GM21360 (cell line): ENCODE results near the gene SMR3B.
A peak's percentile ranks its signal among the peaks of the same experiment; 100 is the strongest.

Source experiments
- ATAC-seq: cut with Tn5 transposase; IDR thresholded peaks from one replicate; pipeline ENCODE4 v1.9.1; 2021; ENCODE audit warnings: mild to moderate bottlenecking, moderate library complexity; ENCODE audit not compliant: unreplicated experiment

Gene SMR3B

DNA sequence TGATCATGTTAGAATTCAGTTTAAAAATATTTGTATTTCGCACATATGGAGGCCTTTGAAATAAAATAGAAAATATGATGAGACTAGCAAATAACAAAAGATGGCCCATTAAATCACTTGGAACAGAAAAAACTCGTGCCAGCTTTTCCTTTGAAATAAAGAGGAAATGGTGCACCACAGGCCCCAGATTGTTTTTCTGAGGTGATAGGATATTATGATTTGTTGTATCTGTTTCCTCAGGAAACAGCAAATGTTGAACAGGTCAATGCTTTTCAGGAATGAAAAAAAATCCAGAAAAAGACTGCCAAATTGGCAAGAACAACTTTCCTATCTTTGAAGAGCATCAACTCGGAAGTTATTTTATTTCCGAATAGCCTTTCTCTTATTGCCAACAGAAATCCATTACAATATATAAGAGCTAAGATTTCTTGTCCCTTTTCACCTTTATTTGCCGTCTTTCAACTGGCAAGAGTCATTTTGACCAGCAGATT is at the start of gene SMR3B:
TSS of gene SMR3B (plus strand) at position 441 of the 491 bp plus-strand sequence. CDS start 1,380 bp downstream, outside the sequence.
- no peak for ATAC-seq

DNA sequence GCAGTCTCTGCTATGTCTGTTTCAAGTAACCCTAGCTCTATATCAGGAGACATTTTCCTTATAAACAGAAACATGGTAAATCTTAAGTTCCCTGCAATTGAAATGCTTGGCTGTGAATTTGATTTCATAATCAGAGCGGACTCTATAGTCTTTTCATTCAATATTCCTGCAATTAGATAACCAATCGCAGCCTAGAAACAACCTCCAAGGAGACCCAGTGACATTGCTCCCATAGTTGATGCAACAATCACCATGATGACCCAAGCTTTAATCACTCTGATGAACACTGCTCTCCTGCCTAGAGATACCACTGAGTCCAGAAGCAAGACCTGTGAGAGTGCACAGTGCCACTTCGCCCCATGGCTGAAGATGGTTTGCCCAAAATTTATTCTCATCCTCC is 48.2 kb upstream of the SMR3B start, which contains the start of gene CABS1:
TSS of gene CABS1 (plus strand) at position 301 of the 400 bp plus-strand sequence. CDS start at position 360, 59 bp downstream.
- no peak for ATAC-seq

DNA sequence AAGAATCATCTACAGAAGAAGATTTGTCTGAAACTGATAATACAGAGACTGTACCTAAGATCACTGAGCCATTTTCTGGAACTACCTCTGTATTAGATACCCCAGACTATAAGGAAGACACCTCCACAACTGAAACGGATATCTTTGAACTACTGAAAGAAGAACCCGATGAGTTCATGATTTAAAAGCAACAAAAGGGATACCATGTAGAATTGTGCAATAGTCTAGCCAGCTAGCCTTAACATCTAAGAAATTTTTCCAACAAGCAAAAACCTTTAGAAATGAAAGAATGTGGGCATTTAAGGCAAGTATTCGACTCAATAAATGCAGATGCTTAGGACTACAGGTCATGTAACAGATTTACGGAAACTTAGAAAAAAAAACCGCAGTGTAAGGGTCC is 46.9 kb upstream of the SMR3B start:
- no peak for ATAC-seq

DNA sequence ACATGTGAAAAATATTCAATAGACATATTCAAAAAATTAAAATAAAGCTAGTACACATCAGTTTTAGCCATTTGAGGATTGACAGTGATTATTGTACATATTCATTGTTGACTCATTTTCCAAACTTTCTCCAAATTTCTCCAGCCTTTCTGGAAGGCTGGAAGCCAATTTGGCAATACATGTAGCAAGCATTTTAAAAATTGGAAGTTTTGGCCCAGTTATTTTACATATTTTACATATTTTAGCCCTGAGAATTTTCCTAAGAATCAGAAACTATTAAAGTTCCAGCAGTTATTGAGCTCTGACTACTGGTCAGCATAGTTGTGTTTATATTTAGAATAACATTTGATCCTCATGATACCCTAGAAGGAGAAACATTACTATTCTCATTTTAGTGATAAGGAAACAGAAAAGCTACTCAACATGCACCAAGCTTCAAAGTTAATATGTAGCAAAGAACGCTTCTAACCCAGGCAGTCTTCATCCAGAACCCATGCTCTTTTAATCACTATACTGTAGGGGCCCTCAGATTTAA is 45.0 kb upstream of the SMR3B start:
- no peak for ATAC-seq

DNA sequence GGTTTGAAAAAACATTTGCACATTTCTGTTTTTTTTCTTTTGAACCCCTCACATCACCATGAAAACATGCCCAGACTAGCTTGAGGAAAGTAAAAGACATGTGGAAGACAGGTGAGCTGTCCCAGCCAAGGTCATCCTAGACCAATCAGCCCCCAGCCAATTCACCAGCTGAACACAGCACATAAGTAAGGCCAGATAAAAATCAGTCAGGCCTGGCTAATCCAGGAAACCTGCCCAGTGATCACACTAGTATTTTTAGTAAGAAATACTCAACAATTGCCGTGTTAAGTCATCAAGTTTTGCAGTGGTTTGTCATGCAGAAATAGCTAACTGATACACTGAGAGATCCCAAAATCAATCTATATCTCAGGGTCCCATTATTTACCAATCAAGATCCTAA is 26.7 kb upstream of the SMR3B start:
- no peak for ATAC-seq

DNA sequence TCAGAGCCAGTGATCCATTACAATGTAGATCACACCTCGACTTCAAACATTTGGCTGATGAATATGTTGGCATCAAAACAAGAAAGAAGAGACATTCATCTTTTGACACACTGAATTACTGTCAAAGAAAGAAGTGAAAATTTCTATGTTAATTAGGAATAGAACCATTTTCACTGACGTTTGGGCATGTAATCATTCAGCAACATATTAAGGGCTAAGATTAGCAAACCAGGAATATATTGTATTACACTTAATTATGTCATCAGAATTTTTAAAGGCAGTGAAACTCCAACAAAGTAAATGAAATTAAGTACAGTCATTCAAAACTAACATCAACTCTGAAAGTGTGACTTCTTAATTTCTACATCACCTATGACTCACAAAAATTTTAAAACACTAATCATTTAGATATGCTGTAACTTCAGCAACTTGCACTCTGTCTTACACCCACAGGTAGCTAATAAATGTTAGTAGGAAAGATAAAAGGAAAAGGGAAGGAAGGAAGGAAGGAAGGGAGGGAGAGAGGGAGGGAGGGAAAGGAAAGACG is 23.7 kb upstream of the SMR3B start:
- no peak for ATAC-seq

DNA sequence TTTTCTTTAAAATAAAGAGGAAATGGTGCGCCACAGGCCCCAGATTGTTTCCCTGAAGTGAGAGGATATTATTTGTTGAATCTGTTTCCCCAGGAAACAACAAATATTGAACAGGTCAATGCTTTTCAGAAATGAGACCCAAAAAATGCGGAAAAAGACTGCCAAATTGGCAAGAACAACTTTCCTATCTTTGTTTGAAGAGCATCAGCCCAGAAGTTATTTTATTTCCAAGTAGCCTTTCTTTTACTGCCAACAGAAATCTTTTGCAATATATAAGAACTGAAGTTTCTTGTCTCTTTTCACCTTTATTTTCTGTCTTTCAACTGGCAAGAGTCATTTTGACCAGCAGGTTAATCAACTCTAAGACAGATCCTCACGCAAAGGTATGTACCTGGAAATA is 22.5 kb upstream of the SMR3B start, which contains the start of gene SMR3A:
TSS of gene SMR3A (plus strand) at position 301 of the 400 bp plus-strand sequence. CDS start 1,356 bp downstream, outside the sequence.
- ATAC-seq: no peak

DNA sequence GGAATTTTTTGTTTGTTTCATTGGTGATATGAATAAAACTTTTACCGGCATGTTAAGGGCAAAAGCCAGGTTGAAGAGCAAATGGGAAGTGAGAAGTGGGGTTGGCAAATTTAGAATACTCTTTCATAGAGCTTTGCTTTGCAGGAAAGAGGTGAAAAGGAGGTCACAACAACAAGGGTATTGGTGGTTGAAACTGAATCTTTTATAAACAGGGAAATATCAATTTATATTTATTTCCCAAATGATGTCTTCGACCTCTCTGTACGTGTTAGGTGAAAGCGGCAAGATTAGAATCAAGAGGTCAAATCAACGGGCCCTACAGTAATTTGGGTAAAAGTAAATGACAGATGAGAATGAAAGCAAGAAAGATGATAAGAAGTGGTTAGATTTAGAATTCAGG is 18.9 kb upstream of the SMR3B start:
- ATAC-seq: peak; percentile 52

DNA sequence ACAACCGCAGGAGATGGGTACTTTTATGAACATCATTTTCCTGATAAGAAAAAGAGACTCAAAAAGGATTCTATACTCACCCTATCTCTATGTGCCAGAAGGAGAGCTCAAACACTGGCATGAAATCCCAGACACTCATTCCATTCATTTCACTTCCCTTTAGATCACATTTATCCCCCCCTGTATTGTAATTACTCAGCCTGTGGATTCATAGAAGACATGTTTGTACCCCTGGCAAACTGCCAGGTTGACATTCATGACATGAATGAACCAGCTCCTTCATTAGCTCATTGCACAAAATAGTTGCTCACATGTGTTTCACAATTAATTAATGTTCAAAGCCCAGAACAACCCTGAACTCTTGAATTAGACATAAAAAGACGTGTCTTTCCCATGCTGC is 17.5 kb upstream of the SMR3B start:
- no peak for ATAC-seq

DNA sequence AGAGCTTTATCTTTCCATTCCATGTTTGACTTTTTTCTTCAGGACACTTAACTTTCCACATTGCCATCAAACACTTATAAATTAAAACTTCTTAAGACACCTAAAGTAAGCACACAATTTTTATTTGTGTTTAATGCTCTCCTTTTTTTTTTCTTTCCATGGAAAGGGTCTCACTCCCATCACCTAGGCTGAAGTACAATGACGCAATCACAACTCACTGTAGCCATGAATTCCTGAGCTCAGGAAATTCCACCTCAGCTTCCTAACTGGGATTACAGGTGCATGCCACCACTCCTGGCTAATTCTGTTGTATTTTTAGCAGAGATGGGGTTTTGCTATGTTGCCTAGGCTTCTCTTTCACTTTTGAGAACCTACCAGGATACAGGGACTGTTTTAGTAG is 15.1 kb upstream of the SMR3B start:
- ATAC-seq: no peak

DNA sequence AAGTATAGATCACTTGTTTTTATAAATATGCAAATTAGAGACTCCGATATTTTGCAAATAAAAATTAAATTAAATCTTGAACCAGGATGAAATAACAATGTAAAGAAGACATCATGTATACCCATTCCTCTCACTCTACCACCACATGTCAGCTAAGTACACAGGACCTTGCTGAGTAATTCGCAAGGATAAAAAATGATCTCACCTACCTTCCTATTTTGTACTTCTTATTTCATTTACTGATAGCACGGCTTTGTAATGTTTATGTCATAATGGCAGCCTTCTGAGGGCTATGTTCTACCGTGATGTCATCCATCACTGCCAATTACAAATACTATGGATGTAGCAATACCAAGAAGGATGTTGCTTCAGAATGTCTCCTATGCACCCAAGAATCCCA is 10.9 kb upstream of the SMR3B start:
- no peak for ATAC-seq

DNA sequence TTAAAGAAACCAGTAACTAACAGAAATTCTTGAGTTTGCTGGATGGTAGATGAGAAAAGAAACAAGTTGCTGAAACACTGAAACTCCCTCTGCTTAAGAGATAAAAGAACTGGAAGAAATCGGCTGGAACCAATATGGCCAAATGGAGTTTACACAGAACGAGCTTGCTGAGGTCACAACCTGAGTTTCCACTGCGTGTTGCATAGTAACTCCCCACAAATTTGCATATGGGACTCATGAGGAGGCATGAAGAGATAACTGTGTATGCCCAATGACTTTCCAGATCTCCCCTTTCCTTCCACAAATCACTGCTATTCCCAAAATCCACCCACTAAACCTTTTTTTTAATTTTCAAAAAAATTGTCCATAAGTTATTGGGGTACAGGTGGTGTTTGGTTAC is 10.2 kb upstream of the SMR3B start:
- ATAC-seq: peak; percentile 63

DNA sequence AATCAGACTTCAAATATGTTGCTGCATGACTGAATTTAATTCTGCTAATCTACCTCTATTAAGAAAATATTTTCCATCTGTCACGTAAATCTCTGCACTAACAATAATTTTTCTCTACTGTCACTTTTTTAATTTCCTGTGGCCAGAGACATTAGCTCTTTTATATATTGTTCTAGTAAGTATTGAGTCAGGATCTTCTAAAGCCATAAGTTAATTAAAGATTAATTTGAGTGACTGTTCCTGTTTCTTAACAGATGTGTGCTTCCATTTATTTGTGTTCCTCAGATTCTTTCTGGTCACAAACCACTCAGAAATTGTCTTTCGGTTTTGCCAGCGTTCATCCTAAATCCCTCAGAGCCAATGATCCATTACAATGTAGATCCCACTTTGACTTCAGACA is 2.4 kb upstream of the SMR3B start:
- ATAC-seq: no peak

DNA sequence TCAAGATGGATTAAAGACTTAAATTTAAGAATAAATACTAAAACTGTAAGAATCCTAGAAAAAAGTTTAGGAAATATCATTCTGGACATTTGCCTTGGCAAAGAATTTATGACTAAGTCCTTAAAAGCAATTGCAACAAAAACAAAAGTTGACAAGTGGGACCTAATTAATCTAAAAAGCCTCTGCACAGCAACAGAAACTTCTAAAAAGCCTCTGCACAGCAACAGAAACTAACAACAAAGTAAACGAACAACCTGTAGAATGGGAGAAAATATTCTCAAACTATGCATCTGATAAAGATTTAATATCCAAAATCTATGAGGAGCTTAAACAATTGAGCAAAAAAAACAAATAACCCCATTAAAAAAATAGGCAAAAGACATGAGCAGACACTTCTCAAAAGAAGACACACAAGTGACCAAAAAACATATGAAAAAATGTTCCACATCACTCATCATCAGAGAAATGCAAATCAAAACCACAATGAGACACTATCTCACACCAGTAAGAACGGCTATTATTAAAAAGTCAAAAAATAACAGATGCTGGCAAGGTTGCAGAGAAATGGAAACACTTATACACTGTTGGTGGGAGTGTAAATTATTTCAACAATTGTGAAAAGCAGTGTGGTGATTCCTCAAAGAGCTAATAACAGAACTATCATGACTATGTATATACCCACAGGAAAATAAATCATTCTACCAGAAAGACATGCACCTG is 9.3 kb downstream of the SMR3B start:
- ATAC-seq: peak; percentile 61

DNA sequence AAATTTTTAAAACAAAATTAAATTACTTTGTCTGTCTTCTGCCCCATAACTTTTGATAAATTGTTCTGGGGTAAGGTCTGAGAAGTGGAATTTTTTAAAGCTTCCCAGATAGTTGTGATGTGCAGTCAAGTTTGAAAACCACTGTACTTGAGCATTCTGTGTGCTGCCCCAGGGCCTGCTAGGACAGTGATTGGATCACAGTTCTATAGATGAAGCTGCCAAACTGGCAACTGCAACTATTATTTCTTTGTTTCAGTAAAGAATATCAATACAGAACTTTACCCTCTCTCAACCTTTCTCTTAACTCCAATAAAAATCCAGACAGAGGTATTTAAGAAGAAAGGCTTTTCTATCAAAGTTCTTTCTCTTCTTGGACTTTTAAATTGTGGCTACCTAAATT is 14.6 kb downstream of the SMR3B start, which contains the start of gene OPRPN:
TSS of gene OPRPN (plus strand) at position 361 of the 400 bp plus-strand sequence. CDS start 1,346 bp downstream, outside the sequence.
- no peak for ATAC-seq

DNA sequence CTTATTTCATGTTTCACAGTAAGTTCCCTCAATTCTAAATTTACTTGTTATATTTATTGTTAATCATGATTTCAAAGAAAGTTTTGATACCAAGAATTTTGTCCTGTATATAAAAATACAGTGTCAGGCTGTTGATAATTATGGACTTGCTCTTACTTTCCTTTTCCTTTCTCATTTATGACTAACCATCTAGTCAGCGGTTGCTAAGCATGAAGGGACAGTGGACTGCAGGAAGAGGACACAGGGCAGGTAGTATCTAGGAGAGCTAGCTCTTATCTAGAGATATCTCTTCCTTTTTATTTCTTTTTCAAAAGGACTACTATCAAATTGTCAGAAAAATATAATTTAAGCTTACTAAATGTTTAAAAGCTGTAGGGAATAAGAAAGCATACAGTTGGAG is 16.4 kb downstream of the SMR3B start:
- no peak for ATAC-seq

DNA sequence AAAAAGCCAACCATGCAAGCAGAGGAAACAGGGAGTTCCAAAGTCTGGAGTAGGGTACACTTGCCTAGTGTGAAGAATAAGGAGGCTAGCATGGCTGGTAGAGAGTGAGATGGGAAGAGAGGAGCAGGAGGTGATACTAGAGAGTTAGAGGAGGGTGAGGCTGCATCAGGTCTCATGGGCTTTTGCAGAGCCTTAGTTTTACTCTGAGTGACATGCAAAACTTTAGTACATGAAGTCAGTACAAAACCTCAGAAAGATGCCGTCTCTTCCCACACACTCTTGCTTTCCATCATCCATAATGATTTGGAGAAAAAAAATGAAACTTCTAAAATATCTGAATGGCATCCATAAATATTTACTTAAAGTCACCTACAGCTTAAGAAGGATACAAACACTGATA is 19.8 kb downstream of the SMR3B start:
- ATAC-seq: peak; percentile 53

DNA sequence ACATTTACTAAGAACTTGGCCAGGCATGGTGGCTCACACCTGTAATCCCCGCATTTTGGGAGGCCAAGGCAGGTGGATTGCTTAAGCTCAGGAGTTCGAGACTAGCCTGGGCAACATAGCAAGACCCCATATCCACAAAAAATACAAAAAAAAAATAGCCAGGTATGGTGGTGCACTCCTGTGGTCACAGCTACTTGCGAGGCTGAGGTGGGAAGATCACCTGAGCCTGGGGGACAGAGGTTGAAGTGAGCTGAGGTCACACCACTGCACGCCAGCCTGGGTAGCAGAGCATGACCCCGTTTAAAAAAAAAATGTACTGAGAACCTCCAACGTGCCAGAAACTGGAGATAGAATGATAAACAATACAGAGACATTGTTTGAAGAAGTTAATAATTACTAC is 22.8 kb downstream of the SMR3B start:
- no peak for ATAC-seq

DNA sequence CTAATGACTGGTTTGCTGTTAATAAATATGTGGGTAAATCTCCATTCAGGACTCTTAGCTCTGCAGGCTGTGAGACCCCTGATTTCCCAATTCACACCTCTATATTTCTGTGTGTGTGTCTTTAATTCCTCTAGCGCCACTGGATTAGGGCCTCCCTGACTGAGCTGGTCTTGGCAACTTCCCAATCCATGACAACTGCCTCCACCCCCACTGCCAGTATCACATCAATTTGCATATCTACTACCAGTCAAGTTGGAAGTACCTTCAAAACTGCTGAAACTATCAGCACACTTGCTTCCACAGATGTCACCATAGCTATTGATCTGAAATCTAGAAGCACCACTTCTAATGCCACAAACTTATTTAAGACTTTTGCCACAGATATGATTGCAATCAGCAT is 42.4 kb downstream of the SMR3B start:
- ATAC-seq: no peak

DNA sequence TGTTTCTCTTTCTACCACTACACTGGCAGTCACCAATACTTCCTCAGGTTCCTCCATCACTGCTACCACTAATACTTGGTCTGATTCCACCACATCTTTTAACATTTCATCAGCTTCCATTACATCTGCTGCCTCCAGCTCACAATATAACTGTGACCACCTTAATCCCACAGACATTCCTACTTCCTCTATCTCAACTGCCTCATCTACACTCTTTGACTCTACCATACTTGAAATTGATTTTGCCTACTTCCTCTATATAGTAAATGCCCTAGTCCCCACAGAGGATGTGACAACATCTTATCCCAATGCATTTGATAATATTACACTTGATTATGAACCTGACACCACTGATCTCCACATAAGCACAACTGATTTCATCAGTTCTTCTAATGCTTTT is 43.9 kb downstream of the SMR3B start:
- ATAC-seq: no peak

DNA sequence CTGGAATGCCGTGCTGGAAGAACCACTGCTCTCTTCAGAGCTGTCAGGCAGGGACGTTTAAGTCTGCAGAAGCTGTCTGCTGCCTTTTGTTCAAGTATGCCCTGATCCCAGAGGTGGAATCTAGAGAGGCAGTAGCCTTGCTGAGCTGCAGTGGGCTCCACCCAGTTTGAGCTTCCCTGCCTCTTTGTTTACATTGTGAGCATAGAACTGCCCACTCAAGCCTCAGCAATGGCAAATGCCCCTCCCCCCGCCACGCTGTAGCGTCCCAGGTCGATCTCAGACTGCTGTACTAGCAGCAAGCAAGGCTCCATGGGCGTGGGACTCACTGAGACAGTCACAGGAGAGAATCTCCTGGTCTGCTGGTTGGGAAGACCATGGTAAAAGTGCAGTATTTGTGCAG is 54.3 kb downstream of the SMR3B start:
- no peak for ATAC-seq
